Neural cell (in vitro differentiated cells): ENCODE measurements around the gene CCDC102A. TPM values are rescaled to one million over a fixed set of nuclear protein-coding genes. Genes with fewer than 3 reads are reported as not detected.

ENCODE experiments used
- H2AFZ ChIP-seq: fragments of 200-600, 300-800 bp; sonication (generic), shearing (Covaris generic); 2 replicates; pipeline ENCODE4 v1.6.0; 2014; ENCODE audit warnings: low read depth, mild to moderate bottlenecking, antibody characterized with exemption, low read length, moderate library complexity
- H3F3A ChIP-seq: fragments of 200-600 bp; shearing (Covaris generic); 2 replicates; pipeline ENCODE4 v1.6.1; 2016; ENCODE audit warnings: mild to moderate bottlenecking, moderate library complexity, mixed read lengths, antibody characterized with exemption, low read length; ENCODE audit not compliant: insufficient read depth, poor library complexity, severe bottlenecking
- H3K27ac ChIP-seq: fragments of 200-600, 300-800 bp; sonication (generic), shearing (Covaris generic); 2 replicates; pipeline ENCODE4 v1.5.1; 2014; ENCODE audit warnings: mild to moderate bottlenecking, low read length, moderate library complexity
- H3K27me3 ChIP-seq: fragments of 300-800, 200-600 bp; sonication (generic), shearing (Covaris generic); 2 replicates; pipeline ENCODE4 v1.6.0; 2014; ENCODE audit warnings: mild to moderate bottlenecking, low read depth, low read length, moderate library complexity; ENCODE audit not compliant: insufficient read depth
- H3K36me3 ChIP-seq: fragments of 300-800, 200-600 bp; sonication (generic), shearing (Covaris generic); 2 replicates; pipeline ENCODE4 v1.5.1; 2014; ENCODE audit warnings: mild to moderate bottlenecking, antibody characterized with exemption, low read length, moderate library complexity; ENCODE audit not compliant: insufficient read depth
- H3K4me2 ChIP-seq: fragments of 300-800, 200-600 bp; sonication (generic), shearing (Covaris generic); 2 replicates; pipeline ENCODE4 v1.6.0; 2014; ENCODE audit warnings: mild to moderate bottlenecking, low read length
- H3K4me3 ChIP-seq: fragments of 300-800, 200-600 bp; sonication (generic), shearing (Covaris generic); 2 replicates; pipeline ENCODE4 v1.5.1; 2014; ENCODE audit warnings: mild to moderate bottlenecking, low read length, moderate library complexity
- H3K79me2 ChIP-seq: fragments of 200-600 bp; shearing (Covaris generic); replicated peaks from 2 replicates; pipeline ENCODE4 v1.6.0; 2014; ENCODE audit warnings: mild to moderate bottlenecking, low read length, moderate library complexity; ENCODE audit not compliant: insufficient read depth
- H3K9ac ChIP-seq: fragments of 300-800, 200-600 bp; sonication (generic), shearing (Covaris generic); 2 replicates; pipeline ENCODE4 v1.6.1; 2016; ENCODE audit warnings: mild to moderate bottlenecking, low read length, mixed read lengths
- H3K9me2 ChIP-seq: fragments of 200-600 bp; shearing (Covaris generic); 2 replicates; pipeline ENCODE4 v1.6.1; 2016; ENCODE audit warnings: mild to moderate bottlenecking, low read length, mixed read lengths; ENCODE audit not compliant: insufficient read depth
- H3K9me3 ChIP-seq: fragments of 200-600, 300-800 bp; sonication (generic), shearing (Covaris generic); 2 replicates; pipeline ENCODE4 v1.6.1; 2016; ENCODE audit warnings: mild to moderate bottlenecking, mixed run types, low read length, moderate library complexity, mixed read lengths
- H4K20me1 ChIP-seq: fragments of 200-600 bp; shearing (Covaris generic); 2 replicates; pipeline ENCODE4 v1.6.1; 2016; ENCODE audit warnings: mild to moderate bottlenecking, mixed run types; ENCODE audit not compliant: insufficient read depth
- CTCF ChIP-seq: fragments of 450-650 bp; IDR thresholded peaks from 2 replicates; pipeline ENCODE4 v1.5.1; 2014; ENCODE audit warnings: antibody characterized with exemption, mild to moderate bottlenecking, moderate library complexity; ENCODE audit not compliant: poor library complexity, severe bottlenecking
- EP300 ChIP-seq: fragments of 450-650 bp; conservative IDR thresholded peaks from 2 replicates; pipeline ENCODE4 v1.6.1; 2014; ENCODE audit warnings: antibody characterized with exemption, mild to moderate bottlenecking, moderate library complexity; ENCODE audit not compliant: poor library complexity, severe bottlenecking
- EZH2 ChIP-seq: fragments of 200-600, 300-800 bp; shearing (Covaris generic), sonication (generic); IDR thresholded peaks from 2 replicates; pipeline ENCODE4 v1.6.1; 2014; ENCODE audit warnings: antibody characterized with exemption, low read length, borderline replicate concordance, mild to moderate bottlenecking; ENCODE audit not compliant: insufficient read depth, poor library complexity, severe bottlenecking
- MXI1 ChIP-seq: fragments of 450-650 bp; conservative IDR thresholded peaks from 2 replicates; pipeline ENCODE4 v1.6.1; 2014; ENCODE audit warnings: antibody characterized with exemption, mild to moderate bottlenecking; ENCODE audit not compliant: poor library complexity, severe bottlenecking
- POLR2AphosphoS5 ChIP-seq: IDR thresholded peaks from 2 replicates; pipeline ENCODE4 v1.6.1; 2012
- RAD21 ChIP-seq: fragments of 450-650 bp; conservative IDR thresholded peaks from 2 replicates; pipeline ENCODE4 v1.6.1; 2014; ENCODE audit warnings: antibody characterized with exemption, mild to moderate bottlenecking, moderate library complexity
- REST ChIP-seq: IDR thresholded peaks from 2 replicates; pipeline ENCODE4 v1.6.1; 2012; ENCODE audit warnings: borderline replicate concordance
- SMC3 ChIP-seq: fragments of 450-650 bp; conservative IDR thresholded peaks from 2 replicates; pipeline ENCODE4 v1.6.1; 2014; ENCODE audit warnings: antibody characterized with exemption, mild to moderate bottlenecking, moderate library complexity; ENCODE audit not compliant: poor library complexity
- TAF1 ChIP-seq: IDR thresholded peaks from 2 replicates; pipeline ENCODE4 v1.6.1; 2012; ENCODE audit warnings: low read depth
- polyA plus RNA-seq: library from polyadenylated mRNA; depleted of rRNA; stranded (reverse); fragments of >200 nt; gene quantifications from 2 replicates; pipeline ENCODE4 v1.2.3, GENCODE V29; 2014

Gene CCDC102A
- polyA plus RNA-seq, 1 donor from 2014 or later = 0.20 TPM

- no peaks in the 10 kb centered on the region for H3K27me3 ChIP-seq
- H3K9me2 ChIP-seq = no peaks in the 10 kb centered on the region
- H3K27ac ChIP-seq = no peak overlapping the region
- no peak overlapping the region for H3K4me3 ChIP-seq
- no peak overlapping the region for H2AFZ ChIP-seq
- no peak overlapping the region for H3K9ac ChIP-seq
- no peaks in the 10 kb centered on the region for H3K9me3 ChIP-seq
- H3K36me3 ChIP-seq = no peaks in the 10 kb centered on the region
- H4K20me1 ChIP-seq = no peaks in the 10 kb centered on the region
- no peak for TF ChIP-seq MXI1
- no peak for TF ChIP-seq CTCF
- no peak for TF ChIP-seq RAD21
- TF ChIP-seq TAF1 = no peak
- no peak for TF ChIP-seq EP300
- TF ChIP-seq SMC3 = no peak
- no peak for TF ChIP-seq REST
- TF ChIP-seq EZH2 = no peak
- no peak for TF ChIP-seq POLR2AphosphoS5
- no peaks in the 10 kb centered on the region for H3K79me2 ChIP-seq
- no peak overlapping the region for H3K4me2 ChIP-seq
- no peaks in the 10 kb centered on the region for H3F3A ChIP-seq
Observed at GRCh38 chr16:57502048-57502775, 34.2 kb downstream of the CCDC102A start.

GRCh38 chr16:57501492-57501891 lies 34.9 kb downstream of the CCDC102A start:
- no peaks in the 10 kb centered on the region for H3K27me3 ChIP-seq
- no peaks in the 10 kb centered on the region for H3K9me3 ChIP-seq
- no peak overlapping the region for H3K4me2 ChIP-seq
- no peak overlapping the region for H3K27ac ChIP-seq
- H3K79me2 ChIP-seq = no peaks in the 10 kb centered on the region
- no peak for TF ChIP-seq EP300
- TF ChIP-seq TAF1 = no peak
- TF ChIP-seq EZH2 = no peak
- no peak for TF ChIP-seq RAD21
- no peak for TF ChIP-seq CTCF
- TF ChIP-seq POLR2AphosphoS5 = no peak
- TF ChIP-seq REST = no peak
- no peak for TF ChIP-seq MXI1
- TF ChIP-seq SMC3 = no peak
- H3F3A ChIP-seq = no peaks in the 10 kb centered on the region
- H2AFZ ChIP-seq = no peak overlapping the region
- H4K20me1 ChIP-seq = no peaks in the 10 kb centered on the region
- no peak overlapping the region for H3K9ac ChIP-seq
- no peaks in the 10 kb centered on the region for H3K36me3 ChIP-seq
- H3K4me3 ChIP-seq = no peak overlapping the region
- H3K9me2 ChIP-seq = no peaks in the 10 kb centered on the region
